Esophagus (tissue), 2 donors: ENCODE results near the gene RASIP1. TPM values are rescaled to one million over a fixed set of nuclear protein-coding genes. Genes with fewer than 3 reads are reported as not detected.

Source experiments
- polyA plus RNA-seq, 2 donors: library from polyadenylated mRNA; stranded (reverse); fragments of 200-250 nt; gene quantifications; one replicate each; pipeline ENCODE4 v1.2.3, GENCODE V29; 2013
- donor health status: healthy with polysubstance abuse.
- donor health status: Bipolar disorder and iron deficiency.

The RASIP1 gene
- polyA plus RNA-seq, 2 donors, result 7.0 to 11.4 TPM

Other genes with a start within 250 kb of the RASIP1 start
- gene LMTK3, start 228.8 kb downstream of the RASIP1 start, polyA plus RNA-seq, result 1 to 10 TPM; 2.9 to 7.5 TPM
- gene SULT2B1, start 188.4 kb downstream of the RASIP1 start, polyA plus RNA-seq, result 100 to 1,000 TPM; 295 to 320 TPM
- 1 to 10 TPM; 1.2 to 1.9 TPM for gene SPACA4, start 133.9 kb downstream of the RASIP1 start, polyA plus RNA-seq
- gene FAM83E, start 125.5 kb downstream of the RASIP1 start, polyA plus RNA-seq, result 10 to 100 TPM in 1 of 2 donors, 1 to 10 TPM in 1; 6.5 to 26.7 TPM
- 1,000 to 10,000 TPM; 2,667 to 2,860 TPM for gene RPL18, start 121.4 kb downstream of the RASIP1 start, polyA plus RNA-seq
- gene SPHK2, start 121.1 kb downstream of the RASIP1 start, polyA plus RNA-seq, result 10 to 100 TPM in 1 of 2 donors, 1 to 10 TPM in 1; 9.0 to 15.5 TPM
- gene DBP, start 103.2 kb downstream of the RASIP1 start, polyA plus RNA-seq, result 10 to 100 TPM in 1 of 2 donors, 1 to 10 TPM in 1; 8.9 to 13.3 TPM
- 10 to 100 TPM in 1 of 2 donors, 1 to 10 TPM in 1; 6.8 to 12.7 TPM for gene CA11, start 94.4 kb downstream of the RASIP1 start, polyA plus RNA-seq
- gene NTN5, start 67.6 kb downstream of the RASIP1 start, polyA plus RNA-seq, result under 1 TPM; 0.25 to 0.39 TPM
- gene FUT2, start 44.6 kb downstream of the RASIP1 start, polyA plus RNA-seq, result 10 to 100 TPM; 34.5 to 51.8 TPM
- 1 to 10 TPM in 1 of 2 donors, under 1 TPM in 1; 0.96 to 1.6 TPM for gene MAMSTR, start 20.9 kb downstream of the RASIP1 start, polyA plus RNA-seq
- gene IZUMO1, start 6.3 kb upstream of the RASIP1 start, polyA plus RNA-seq, result under 1 TPM; 0.16 to 0.39 TPM
- 1 to 10 TPM; 1.1 to 2.4 TPM for gene FUT1, start 12.0 kb upstream of the RASIP1 start, polyA plus RNA-seq
- not detected for gene FGF21, start 14.9 kb upstream of the RASIP1 start, polyA plus RNA-seq
- 10 to 100 TPM; 21.9 to 31.4 TPM for gene BCAT2, start 70.4 kb upstream of the RASIP1 start, polyA plus RNA-seq
- gene HSD17B14, start 95.9 kb upstream of the RASIP1 start, polyA plus RNA-seq, result 1 to 10 TPM; 2.2 to 3.4 TPM
- 1 to 10 TPM; 8.6 to 9.2 TPM for gene PLEKHA4, start 128.0 kb upstream of the RASIP1 start, polyA plus RNA-seq
- gene PPP1R15A, start 131.8 kb upstream of the RASIP1 start, polyA plus RNA-seq, result 100 to 1,000 TPM in 1 of 2 donors, 10 to 100 TPM in 1; 38.0 to 145 TPM
- gene TULP2, start 158.1 kb upstream of the RASIP1 start, polyA plus RNA-seq, result under 1 TPM in 1 of 2 donors, not detected in 1; 0.08 TPM
- 100 to 1,000 TPM in 1 of 2 donors, 10 to 100 TPM in 1; 88.2 to 116 TPM for gene NUCB1, start 159.7 kb upstream of the RASIP1 start, polyA plus RNA-seq
- 1 to 10 TPM in 1 of 2 donors, under 1 TPM in 1; 0.57 to 1.3 TPM for gene DHDH, start 193.1 kb upstream of the RASIP1 start, polyA plus RNA-seq
- gene BAX, start 214.3 kb upstream of the RASIP1 start, polyA plus RNA-seq, result 10 to 100 TPM; 41.7 to 56.9 TPM
- 100 to 1,000 TPM; 645 to 931 TPM for gene FTL, start 224.7 kb upstream of the RASIP1 start, polyA plus RNA-seq